Hematopoietic multipotent progenitor cell treated with erythropoietin and hydrocortisone succinate and interleukin-3 and kit ligand, for 4 days (in vitro differentiated cells): ENCODE measurements around the gene IFT122.
"Not testable (repeated sequence)": the region's sequence is repeated elsewhere in the genome, so short reads cannot be mapped to it uniquely, and the experiment has no call there.

Source experiments
- DNase-seq: peaks from one replicate; pipeline ENCODE4 v3.0.0-alpha.2; 2015

The IFT122 gene

GRCh38 chr3:129543156-129543790 lies 103.2 kb downstream of the IFT122 start, which contains the start of gene H1-8:
H1-8 (plus strand) TSS chr3:129543175; CDS start chr3:129543219, 44 bp downstream.
- no peak for DNase-seq

DNA sequence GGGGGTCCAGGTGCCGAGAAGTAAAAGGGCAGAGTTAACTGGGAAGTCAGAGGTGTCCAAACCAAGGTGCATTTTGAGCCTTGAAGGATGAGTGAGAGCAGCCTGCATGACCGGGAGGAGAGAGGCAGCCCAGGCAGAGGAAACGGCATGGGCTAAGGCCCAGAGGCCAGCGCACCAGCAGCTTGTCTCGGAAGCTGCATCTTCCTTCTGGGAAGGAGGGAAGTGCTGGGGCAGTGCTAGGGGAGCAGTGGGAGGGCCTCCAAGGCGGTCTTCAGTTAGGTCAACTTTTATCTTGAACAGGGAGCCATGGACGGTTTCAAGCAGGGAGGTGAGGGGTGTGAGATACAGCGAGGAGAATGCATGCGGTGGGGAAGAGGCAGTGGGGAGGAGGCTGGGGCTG lies 104.0 kb downstream of the IFT122 start:
- no peak for DNase-seq

GRCh38 chr3:129545951-129546350 lies 105.9 kb downstream of the IFT122 start:
- not testable (repeated sequence) for DNase-seq

GRCh38 chr3:129547241-129547640 lies 107.2 kb downstream of the IFT122 start:
- no peak for DNase-seq

DNA sequence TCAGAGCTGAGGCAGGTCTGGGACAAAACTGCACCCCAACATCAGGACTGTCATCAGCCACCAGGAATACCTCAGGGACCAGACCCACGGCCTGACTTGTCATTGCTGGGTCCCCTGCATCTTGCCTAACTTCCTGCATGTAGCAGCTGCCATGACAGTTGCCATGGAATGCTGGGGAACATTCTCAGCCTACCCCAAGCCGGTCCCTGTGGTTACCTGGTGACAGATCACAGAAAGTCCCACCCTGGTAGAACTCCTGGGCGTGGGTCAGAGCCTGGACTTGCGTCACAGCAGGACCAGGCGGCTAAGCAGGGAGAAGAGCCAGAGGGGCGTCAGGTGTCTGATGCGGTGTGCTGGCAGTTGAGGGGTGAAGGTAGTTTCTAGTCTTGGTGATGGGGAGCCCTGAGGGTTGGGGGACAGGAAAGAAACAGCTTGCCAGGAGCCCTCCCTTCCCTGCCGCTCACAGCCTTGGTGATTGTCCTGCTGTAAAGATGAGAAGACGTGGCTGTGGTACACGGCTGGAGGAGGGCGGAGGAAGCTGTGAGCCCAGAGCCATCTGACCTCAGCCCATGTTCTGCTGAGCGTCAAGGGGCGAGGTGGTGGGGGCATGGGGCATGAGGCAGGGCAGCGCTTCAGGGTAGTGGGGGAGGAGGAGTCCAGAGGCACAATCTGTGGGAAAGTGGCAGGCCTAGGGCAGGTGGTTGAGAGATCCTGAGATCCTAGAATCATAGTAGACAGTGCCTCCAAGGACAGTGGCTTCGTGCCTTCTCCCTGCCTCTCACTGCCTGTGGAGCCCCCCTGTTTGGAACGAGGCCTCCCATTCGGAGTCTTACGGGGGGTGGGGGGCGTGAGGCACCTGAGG lies 108.3 kb downstream of the IFT122 start:
- no peak for DNase-seq

- peak; percentile 40 for DNase-seq
Measured at GRCh38 chr3:129549006-129549800, 109.2 kb downstream of the IFT122 start.

- no peak for DNase-seq
Measured at GRCh38 chr3:129549805-129550204, 109.8 kb downstream of the IFT122 start.

DNA sequence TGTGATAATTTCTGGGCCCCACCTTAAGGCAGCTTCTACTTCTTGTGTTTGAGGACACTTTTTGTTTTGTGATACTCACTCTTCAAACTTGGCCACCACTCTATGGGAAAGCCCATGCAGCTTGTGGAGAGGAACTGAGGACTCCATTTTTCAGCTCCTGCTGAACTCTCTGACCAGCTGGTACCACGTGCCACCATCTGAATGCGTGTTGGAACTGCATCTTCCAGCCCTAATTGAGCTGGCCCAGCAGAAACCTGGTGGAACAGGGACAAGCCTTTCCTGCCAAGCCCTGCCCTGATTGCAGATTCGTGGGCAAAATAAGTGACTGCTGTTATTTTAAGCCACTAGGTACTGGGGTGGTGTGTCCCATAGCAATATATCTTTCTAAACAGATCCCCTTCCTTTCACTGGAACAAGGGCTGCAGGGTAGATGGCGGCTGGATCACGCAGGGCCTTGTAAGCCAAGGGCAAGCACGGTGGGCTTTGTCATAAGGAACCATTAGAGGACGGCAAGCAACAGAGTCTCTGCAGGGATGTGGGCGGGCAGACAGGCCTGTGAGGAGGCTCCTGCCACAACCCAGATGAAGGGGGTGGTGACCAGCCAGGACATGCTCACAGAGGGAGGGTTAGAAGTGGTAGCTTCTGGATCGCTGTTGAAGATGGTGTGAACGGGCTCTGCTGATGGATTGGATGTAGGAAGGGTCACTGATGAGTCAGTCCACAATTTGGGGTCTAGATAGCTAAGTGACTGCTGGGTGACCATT lies 112.4 kb downstream of the IFT122 start:
- DNase-seq = no peak

DNA sequence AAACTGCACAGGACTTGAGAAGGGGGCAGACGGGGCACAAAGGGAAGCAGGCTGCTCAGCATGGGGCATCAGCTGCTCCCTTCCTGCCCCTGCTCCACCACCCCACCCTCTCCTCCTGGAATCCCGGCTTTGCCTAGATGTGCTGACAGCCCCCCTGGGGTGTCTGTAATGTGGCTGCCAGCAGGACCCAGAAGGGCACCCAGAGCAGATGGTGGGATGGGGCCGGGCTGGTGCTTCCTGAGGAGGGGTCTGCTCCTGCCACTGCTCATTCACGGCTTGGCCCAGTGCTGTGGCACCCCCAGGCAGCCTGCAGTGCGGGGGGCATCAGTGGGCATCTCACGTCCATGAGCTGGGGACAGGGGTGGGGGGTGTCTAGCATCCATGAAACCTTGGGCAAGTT lies 113.1 kb downstream of the IFT122 start:
- no peak for DNase-seq

GRCh38 chr3:129553719-129554118 lies 113.7 kb downstream of the IFT122 start:
- DNase-seq = peak; percentile 70

- peak; percentile 64 for DNase-seq
Measured at GRCh38 chr3:129554356-129555152, 114.5 kb downstream of the IFT122 start.

- no peak for DNase-seq
Measured at GRCh38 chr3:129555153-129555550, 115.1 kb downstream of the IFT122 start.

- DNase-seq = no peak
Measured at GRCh38 chr3:129555616-129556357, 115.8 kb downstream of the IFT122 start.

DNA sequence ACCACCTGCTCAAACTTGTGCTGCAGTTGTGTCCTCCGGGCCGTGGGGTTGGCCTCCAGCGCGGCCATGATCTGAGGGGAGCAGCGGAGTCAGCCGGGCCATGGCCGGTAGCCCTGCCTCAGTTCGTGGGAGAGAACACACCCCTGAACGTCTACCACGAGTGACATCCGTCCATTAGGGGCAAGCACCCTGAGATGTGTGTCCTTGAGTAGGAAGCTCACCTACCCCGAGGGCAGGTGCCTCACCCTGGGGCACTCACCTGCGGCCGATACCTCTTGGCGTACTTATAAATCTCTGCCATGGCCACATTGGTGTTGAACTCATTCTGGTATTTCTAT lies 116.3 kb downstream of the IFT122 start:
- DNase-seq = no peak

DNA sequence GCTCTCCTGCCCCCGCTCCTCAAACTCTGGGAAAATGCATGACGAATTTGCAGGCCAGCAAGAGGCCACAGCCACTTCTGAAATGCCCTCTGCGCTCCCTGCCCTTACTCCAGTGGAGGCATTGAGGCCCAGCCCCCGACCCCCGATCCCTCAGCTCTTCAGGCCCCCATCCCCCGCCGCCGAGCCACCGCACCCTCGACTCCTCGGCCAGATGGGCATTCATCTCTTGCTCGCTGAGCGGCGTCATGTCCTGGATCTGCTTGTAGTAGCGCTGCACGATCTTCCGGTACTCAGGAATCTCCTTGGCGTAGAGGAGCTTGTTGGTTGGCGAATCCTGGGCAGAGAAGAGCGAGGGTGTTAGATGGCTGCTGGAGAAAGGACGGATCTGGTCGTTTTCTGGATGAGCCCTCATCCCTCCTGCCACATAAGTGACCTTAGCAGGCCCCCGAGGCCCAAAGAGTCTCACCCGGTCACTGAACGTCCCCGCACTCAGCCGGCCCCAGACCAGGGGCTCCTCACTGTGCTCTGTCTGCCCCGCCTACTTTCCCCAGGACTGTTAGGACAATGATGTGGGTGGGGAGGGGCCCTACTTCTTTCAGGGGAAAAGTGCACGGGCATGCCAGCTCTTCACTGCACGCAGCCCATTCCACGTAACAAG lies 117.0 kb downstream of the IFT122 start:
- DNase-seq = no peak

DNA sequence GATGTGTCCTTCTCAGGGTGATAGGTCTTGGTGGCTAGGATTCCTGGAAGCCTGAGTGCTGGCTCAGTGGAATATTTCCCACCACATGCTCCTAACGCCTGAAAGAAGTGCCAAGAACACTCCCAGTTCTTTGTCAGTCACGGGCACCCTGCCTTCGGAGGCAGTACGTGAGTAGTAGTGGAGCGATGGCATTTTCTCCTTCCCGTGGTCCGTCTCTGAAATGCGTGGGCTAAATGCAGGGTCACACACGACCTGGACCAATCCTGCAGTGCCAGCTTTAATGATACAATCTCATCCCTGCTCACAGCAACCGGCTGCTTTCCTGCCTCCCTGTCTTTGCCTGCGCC lies 117.5 kb downstream of the IFT122 start:
- DNase-seq = no peak

DNA sequence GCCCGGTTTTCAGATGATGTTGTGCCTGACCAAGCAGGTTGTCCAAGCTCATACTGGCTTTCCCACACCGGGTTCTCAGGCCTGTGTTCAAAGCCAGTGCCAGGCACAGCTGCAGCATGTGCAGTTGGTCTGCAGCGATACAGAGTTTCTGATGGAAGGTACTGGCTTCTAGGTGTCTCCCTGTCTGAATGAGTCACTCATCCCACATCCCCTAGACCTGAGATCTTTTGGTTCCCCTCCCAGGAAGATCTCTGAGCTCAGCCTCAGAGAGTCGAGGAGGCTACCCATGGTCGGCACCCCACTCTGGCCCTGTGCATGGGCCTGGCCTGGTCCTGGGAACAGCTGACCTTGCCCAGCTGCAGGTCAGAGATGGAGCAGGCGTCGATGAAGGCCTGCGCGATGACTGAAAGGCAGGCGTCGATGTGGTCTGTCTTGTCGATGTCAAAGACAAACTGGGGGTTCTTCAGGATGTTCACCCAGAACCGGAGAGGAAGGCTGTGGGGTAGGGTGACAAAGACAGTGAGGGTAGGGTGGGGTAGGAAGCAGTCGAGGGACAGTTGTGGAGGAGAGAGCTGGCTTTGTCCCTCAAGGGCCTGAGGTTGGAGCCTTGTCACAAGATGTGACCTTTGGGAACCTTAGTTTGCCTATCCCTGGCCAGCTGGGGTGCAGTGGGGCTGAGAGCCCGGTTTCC lies 118.2 kb downstream of the IFT122 start:
- no peak for DNase-seq

GRCh38 chr3:129558772-129559564 lies 118.9 kb downstream of the IFT122 start:
- DNase-seq = peak; percentile 72

DNA sequence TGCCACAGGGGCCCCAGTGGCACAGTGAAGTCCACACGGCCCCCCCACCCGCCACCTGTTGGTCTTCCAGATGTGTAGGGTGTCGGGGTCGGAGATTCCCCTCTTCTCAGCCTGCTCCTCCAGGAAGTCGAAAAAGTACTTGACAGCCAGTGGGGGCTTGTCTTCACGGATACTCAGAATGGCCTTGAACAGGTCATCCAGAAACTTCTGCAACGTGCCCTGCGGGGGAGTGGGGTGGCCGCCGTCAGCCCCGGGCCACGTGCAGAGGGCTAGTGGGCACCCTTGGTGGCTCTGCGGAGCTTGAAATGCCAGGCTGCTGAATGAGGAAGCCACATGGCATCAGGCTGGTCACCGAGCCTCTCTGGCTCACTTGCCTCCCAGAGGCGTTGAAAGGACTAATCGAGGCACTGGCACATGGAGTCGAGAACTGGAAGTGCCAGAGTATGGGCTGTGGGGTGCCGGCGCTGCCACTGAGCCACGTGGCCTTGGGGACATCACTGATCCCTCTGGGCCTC lies 119.6 kb downstream of the IFT122 start:
- no peak for DNase-seq
